Measurements from ENCODE around the gene FBXO2. TPM values are rescaled to one million over a fixed set of nuclear protein-coding genes. Genes with fewer than 3 reads are reported as not detected.

FBXO2 gene, protein sequence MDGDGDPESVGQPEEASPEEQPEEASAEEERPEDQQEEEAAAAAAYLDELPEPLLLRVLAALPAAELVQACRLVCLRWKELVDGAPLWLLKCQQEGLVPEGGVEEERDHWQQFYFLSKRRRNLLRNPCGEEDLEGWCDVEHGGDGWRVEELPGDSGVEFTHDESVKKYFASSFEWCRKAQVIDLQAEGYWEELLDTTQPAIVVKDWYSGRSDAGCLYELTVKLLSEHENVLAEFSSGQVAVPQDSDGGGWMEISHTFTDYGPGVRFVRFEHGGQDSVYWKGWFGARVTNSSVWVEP
- 42.2 to 83.7 TPM (median 65.9 TPM) in 3 replicates for polyA plus RNA-seq
- 10.6 TPM for polyA plus RNA-seq (2011; ENCODE audit: low read depth)
- polyA plus RNA-seq (2011; cell fraction: cytosol; rRNA removed) = 46.9 and 115 TPM in 2 replicates
- polyA plus RNA-seq (2011; cell fraction: nucleus; rRNA removed) = 69.6 and 87.7 TPM in 2 replicates
- polyA plus RNA-seq (2012; ENCODE audit: low replicate concordance) = 37.8 and 105 TPM in 2 replicates
- 17.7 to 28.5 TPM (median 26.1 TPM) in 3 replicates for polyA minus RNA-seq
- 70.2 TPM for polyA minus RNA-seq (2011; cell fraction: cytosol; rRNA and poly(A)+ RNA removed)
- 11.0 and 15.2 TPM in 2 replicates for polyA minus RNA-seq (2011; cell fraction: nucleus; rRNA and poly(A)+ RNA removed)

DNA sequence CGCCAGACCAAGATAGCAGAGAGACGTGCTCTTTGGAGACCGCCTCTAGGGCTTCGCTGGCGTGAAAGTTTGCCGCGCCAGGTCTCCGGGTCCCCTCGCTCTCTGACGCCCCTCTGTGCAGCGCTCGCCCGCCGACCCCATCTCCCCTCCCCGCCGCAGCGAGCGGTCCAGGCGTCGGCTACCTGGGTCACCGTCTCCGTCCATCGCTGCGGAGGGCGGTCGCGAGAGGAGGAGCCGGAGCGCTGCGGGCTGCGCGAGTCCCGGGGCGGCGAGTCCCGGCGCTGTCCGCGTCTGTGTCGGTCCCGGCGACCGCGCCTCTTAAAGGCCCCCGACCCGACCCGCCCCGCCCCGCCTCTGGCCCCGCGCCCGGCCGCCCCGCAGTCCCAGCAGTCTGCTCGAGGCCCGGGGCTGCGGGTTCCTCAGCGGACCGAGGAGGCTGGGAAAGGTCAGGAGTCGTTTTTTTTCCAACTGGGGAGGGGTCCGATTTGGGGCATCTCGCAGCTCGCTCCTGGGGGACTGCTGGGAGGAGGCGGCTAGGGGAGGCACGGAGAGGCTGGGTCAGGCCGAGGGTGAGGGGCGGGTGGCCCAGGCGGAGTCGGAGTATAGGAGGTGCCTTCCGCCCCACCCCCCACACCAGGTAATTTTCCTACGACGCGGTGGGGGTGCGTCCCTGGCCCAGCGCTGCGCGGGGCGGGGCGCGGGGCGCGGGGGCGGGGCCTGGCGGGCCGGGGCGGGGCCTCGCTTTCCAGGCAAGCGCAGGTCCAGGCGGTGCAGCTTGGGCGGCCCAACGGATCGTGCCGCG lies at the start of gene FBXO2, which contains the start of gene FBXO44:
FBXO2 (minus strand) TSS at position 293 of the 802 bp plus-strand sequence; CDS start at position 204, 89 bp downstream.
FBXO44 (plus strand) TSS at position 741 of the 802 bp plus-strand sequence. CDS start 959 bp downstream, outside the sequence.
- Histone ChIP-seq H3K9me3 (ENCODE audit: control insufficient read depth, low read depth, low read length) (no peaks in the 10 kb centered on the region), H3K36me3 (ENCODE audit: control insufficient read depth in 2 of 2, extremely low read depth in 1 of 2, insufficient read depth in 2 of 2, low read length in 2 of 2) (peaks cover 3 to 14% of the 10 kb centered on the region in 2 experiments), H3K4me1 (ENCODE audit: control insufficient read depth, extremely low read depth, insufficient read depth, low read length) (peaks cover 21% of the 10 kb centered on the region), H3K27ac (ENCODE audit: control insufficient read depth, insufficient read depth, low read length) (peak within 1 kb of the TSS; percentile 26), H3K4me3 (ENCODE audit: control insufficient read depth in 2 of 3, extremely low read depth in 1 of 3, insufficient read depth in 2 of 3, low read depth in 1 of 3, low read length in 3 of 3) (peak within 1 kb of the TSS; percentile 71 to 75 (median 72)), H4K20me1 (ENCODE audit: control insufficient read depth, extremely low read depth, insufficient read depth, low read length) (no peaks in the 10 kb centered on the region), H2AFZ (ENCODE audit: control insufficient read depth, low read length) (peak within 1 kb of the TSS; percentile 87), H3K27me3 (ENCODE audit: control insufficient read depth, extremely low read depth, insufficient read depth, low read length) (no peaks in the 10 kb centered on the region), H3K4me2 (ENCODE audit: control insufficient read depth, extremely low read depth, insufficient read depth, low read depth, low read length) (peak within 1 kb of the TSS; percentile 87), H3K9ac (ENCODE audit: control insufficient read depth, extremely low read depth, insufficient read depth, low read length) (peak within 1 kb of the TSS; percentile 71), H3K79me2 (ENCODE audit: control insufficient read depth, insufficient read depth, low read length) (peaks cover 7% of the 10 kb centered on the region), H3K9me1 (ENCODE audit: control insufficient read depth, extremely low read depth, insufficient read depth, low read length) (no peaks in the 10 kb centered on the region)
- TF ChIP-seq CTCF (optimal IDR thresholded peaks at IDR 0.05 in 1 of 3, IDR thresholded peaks at IDR 0.05 in 1 of 3, conservative IDR thresholded peaks at IDR 0.05 in 1 of 3; ENCODE audit: extremely low read depth in 1 of 3, insufficient read depth in 2 of 3, low read length in 3 of 3) (no peak), EZH2 (IDR thresholded peaks at IDR 0.05; ENCODE audit: low read length) (no peak)
- no peak for FAIRE-seq
- DNase-seq (ENCODE audit: low read depth, low spot score) = no peak
- dilution Hi-C loops (cut with MboI; ENCODE audit: extremely low pct_ligation_motif_present, low sequenced_read_pairs) = no loop called here

DNA sequence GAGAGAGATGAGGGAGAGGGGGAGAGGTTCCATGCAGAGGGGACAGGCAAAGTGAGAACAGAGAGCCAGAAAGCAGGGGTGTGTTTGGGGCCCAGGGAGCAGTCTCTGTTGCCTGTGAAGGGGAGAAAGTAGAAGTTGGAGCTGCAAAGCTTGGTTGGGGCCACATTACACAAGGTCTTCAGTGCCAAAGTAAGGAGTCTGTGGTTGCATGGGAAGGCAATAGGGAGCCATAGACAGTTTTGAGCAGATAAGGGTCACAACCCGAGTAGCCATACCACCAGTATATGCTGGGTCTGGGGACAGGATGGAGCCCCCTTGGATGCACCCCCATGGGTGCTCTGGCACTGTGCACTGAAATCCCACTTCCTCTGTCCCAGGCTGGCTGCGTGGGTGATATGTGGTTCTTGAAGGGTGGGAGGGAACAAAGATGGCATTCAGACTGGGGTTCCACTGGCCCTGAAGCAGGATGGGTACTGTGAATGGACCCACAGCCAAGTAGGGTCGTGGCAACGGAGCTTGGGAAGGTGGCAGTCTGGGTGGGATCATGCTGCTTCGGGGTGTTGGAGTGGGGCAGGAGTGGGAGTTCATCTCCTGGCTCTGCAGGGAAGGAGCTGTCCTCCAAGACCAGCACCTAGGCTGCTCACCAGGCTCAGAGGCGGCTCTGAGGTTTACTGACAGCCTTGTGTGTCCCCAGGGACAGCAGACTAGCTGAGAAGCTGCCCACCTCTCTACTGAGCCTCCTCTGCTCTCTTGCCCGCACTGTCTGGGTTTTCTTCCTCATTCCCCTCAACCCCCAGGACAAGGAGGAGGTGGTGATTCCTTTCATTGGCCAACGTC lies 49.3 kb upstream of the FBXO2 start:
- Histone ChIP-seq H3K9me1 (ENCODE audit: control insufficient read depth, extremely low read depth, insufficient read depth, low read length) (no peaks in the 10 kb centered on the region), H3K27ac (ENCODE audit: control insufficient read depth, insufficient read depth, low read length) (no peak overlapping the region), H3K4me1 (ENCODE audit: control insufficient read depth, extremely low read depth, insufficient read depth, low read length) (peaks cover 3% of the 10 kb centered on the region), H3K9me3 (ENCODE audit: control insufficient read depth, low read depth, low read length) (no peaks in the 10 kb centered on the region), H3K4me3 (ENCODE audit: control insufficient read depth in 2 of 3, extremely low read depth in 1 of 3, insufficient read depth in 2 of 3, low read depth in 1 of 3, low read length in 3 of 3) (no peak overlapping the region), H2AFZ (ENCODE audit: control insufficient read depth, low read length) (no peak overlapping the region), H4K20me1 (ENCODE audit: control insufficient read depth, extremely low read depth, insufficient read depth, low read length) (no peaks in the 10 kb centered on the region), H3K9ac (ENCODE audit: control insufficient read depth, extremely low read depth, insufficient read depth, low read length) (no peak overlapping the region), H3K36me3 (ENCODE audit: control insufficient read depth in 2 of 2, extremely low read depth in 1 of 2, insufficient read depth in 2 of 2, low read length in 2 of 2) (no peaks in the 10 kb centered on the region), H3K4me2 (ENCODE audit: control insufficient read depth, extremely low read depth, insufficient read depth, low read depth, low read length) (no peak overlapping the region), H3K79me2 (ENCODE audit: control insufficient read depth, insufficient read depth, low read length) (no peaks in the 10 kb centered on the region), H3K27me3 (ENCODE audit: control insufficient read depth, extremely low read depth, insufficient read depth, low read length) (peaks cover 57% of the 10 kb centered on the region)
- DNase-seq (ENCODE audit: low read depth, low spot score) (no peak), FAIRE-seq (no peak)
- dilution Hi-C loops (cut with MboI; ENCODE audit: extremely low pct_ligation_motif_present, low sequenced_read_pairs) = no loop called here
- TF ChIP-seq EZH2 (IDR thresholded peaks at IDR 0.05; ENCODE audit: low read length) (no peak), CTCF (optimal IDR thresholded peaks at IDR 0.05 in 1 of 3, IDR thresholded peaks at IDR 0.05 in 1 of 3, conservative IDR thresholded peaks at IDR 0.05 in 1 of 3; ENCODE audit: extremely low read depth in 1 of 3, insufficient read depth in 2 of 3, low read length in 3 of 3) (no peak)

All from keratinocyte (primary cell).